Stimulated activated naive CD4-positive, alpha-beta T cell (primary cell): ENCODE data around the gene SNRPA.
"Not testable (repeated sequence)": the region's sequence is repeated elsewhere in the genome, so short reads cannot be mapped to it uniquely, and the experiment has no call there.

Experiments used
- DNase-seq, 6 experiments: peaks; one replicate each; lab custom pipeline; 2025; lab: John Stamatoyannopoulos, UW

The SNRPA gene

DNA sequence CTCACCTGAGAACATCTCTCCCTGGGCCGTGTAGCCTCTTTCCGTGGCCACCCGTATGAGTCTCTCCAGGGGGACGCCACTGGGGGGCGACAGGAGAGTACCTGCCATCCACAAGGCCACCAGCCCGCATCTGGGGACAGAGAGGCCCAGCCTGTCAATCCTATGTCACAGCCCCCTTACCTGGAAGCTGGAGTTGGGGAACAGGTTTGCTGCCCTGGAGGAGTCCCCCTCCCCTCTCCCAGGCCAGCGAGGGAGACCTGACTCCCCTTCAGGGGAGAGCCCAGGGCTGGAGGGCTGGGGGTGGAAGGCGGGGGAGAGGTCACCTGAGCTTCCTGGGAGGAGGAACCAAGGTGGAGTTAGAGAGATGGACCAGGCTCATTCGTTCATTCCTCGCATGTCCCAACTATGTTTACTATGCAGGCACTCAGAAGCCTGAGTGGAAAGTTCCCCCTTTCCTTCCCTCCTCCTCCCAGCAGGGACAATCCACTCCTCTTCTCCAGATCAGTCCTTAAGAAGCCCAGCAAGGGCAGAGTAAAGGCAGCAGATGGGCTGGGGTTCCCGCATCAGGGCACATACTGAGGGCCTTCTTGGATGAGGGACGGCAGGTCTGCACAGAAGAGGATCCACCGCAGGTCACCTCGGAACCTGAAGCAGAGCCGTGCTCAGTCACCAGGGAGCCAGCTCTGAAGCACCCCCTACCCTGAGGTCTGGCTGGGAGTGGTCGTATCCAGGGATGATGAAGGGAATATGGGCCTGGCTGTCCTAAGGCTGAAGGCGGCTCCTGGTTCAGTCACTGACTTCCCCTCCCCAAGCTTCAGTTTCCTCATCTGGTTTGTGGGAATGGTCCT is 6.2 kb upstream of the SNRPA start:
- DNase-seq = no peak

DNA sequence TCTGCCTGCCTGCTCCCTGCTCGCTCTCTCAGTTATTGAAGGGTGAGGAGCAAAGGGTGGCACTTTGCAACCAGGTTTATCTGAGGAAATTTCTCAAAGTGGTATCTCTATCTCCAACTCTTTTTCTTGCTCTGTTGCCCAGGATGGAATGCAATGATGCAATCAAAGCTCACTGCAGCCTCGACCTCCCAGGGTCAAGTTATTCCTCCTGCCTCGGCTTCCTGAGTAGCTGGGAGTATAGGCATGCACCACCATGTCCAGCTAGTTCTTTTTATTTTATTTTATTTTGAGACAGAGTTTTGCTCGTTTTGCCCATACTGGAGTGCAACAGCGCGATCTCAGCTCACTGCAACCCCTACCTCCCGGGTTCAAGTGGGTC is 5.6 kb upstream of the SNRPA start:
- no peak for DNase-seq

DNA sequence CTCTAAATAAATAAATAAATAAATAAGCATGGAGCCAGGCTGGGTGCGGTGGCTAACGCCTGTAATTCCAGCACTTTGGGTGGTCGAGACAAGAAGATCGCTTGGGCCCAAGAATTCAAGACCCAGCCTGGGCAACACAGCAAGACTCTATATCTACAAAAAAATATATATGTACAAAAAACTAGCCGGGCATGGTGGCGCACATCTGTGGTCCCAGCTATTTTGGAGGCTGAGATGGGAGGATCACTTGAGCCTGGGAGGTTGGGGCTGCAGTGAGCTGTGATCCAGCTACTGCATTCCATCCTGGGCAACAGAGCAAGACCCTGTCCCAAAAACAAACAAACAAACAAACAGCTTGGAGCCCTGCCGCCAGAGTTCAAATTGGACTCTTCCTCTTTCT is 3.5 kb upstream of the SNRPA start:
- no peak for DNase-seq

DNA sequence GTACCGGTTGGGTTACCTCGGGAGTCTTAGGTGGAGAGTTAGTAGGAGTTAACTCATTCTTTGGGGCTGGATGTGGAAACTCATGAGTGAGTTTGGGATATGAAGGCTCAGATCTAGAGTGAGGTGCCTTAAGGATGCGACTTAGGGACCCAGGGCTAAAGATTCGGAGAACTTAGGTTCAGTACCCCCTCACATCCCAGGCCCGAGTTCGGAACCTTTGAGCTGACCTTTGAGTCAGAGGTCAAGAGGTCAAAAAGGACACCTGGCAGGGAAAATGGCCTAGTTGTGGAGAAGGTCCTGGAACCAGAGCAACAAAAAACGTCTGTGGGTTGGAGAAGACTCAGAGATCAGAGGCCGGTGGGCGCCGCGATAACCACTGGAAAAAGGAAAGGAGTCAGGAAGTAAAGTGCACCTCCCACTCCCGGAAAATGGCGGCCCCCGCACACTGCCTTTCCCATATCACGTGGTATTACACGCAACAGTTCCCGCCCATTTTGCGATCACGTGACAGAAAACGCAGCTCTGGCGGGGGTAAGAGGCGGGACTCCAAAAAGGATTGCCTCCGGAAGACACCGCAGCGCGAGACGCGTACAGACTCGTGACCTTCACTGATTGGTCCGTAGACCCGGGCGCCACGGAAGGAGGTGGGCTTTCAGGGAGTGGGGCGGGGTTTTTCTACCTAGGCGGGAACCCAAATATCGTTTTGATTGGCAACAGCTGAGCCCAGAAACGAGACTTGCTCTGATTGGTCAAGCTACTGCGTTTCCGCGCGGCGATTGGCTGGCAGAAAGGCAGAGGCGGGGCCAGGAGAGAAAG is 737 bp upstream of the SNRPA start, which contains the start of gene ACTMAP:
ACTMAP (minus strand) TSS at position 420 of the 816 bp plus-strand sequence. CDS start 674 bp downstream, outside the sequence.
- DNase-seq = peak in 5 of 6 experiments; percentile 99 to 100 (median 100)

DNA sequence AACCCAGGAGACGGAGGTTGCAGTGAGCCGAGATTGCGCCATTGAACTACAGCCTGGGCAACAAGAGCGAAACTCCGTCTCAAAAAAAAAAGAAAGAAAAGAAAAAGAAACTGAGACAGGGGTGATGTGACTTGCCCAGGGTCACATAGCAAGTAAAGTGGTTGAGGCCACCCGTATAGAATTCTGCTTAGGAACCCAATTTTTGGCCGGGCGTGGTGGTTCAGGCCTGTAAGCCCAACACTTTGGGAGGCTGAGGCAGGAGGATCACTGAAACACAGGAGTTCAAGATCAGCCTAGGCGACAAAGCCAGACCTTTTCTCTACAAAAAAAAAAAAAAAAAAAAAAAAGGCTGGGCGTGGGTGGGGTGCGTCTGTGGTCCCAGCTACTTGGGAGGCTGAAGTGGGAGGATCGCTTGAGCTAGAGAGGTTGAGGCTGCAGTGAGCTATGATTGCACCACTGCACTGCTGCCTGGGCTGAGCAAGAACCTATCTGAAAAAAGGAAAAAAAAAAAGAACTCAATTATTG is 1.3 kb downstream of the SNRPA start:
- DNase-seq = no peak

DNA sequence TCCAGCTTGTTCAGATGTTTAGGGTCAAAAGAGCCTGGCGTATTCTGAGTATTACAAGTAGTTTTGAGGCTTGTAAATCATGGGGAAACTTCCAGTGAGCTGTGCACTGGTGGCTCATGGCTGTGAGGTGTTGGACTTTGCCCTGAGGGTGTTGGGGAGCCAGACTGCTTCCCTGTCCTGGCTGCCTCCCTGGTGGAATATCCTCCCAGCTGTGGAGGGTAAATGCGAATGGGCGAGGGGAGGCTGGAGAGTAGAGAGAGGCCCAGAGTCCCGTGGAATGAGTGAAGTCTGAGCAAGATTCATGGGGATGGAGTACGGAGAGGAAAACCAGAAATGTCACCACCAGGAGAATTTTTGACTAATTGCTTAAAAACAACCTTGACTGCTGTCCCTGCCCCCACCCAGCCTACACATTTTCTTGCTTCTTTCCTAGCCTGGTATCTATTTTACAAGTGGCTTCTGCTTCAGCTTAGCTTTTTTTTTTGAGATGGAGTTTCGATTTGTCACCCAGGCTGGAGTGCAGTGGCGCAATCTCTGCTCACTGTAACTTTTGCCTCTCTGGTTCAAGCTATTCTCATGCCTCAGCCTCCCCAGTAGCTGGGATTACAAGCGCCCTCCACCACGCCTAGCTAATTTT is 3.7 kb downstream of the SNRPA start:
- no peak for DNase-seq

DNA sequence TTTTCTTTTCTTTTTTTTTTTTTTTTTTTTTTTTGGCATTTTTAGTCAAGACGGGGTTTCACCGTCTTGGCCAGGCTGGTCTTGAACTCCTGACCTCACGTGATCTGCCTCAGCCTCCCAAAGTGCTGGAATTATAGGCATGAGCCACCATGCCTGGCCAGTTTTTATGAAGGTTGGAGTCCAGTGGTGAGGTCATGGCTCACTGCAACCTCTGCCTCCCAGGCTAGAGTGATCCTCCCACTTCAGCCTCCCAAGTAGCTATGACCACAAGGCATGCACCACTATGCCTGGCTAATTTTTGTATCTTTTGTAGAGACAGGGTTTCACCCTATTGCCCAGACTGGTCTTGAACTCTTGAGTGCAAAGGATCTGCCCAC is 4.2 kb downstream of the SNRPA start:
- no peak for DNase-seq

DNA sequence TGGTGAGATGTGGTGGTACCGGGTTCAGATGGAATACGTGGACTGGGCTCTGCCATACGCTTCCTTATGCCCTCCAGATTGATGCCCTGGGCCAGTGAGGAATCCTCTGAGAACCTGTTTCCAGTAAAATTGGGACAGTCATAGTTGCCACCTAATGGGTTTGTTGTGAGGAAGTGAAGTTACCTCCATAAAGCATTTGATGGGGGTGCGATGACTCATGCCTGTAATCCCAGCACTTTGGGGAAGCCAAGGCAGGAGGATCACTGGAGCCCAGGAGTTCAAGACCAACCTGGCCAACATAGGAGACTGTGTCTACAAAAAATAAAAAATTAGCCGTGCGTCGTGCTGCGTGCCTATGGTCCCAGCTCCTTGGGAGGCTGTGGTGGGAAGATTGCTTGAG is 4.8 kb downstream of the SNRPA start:
- DNase-seq = no peak

DNA sequence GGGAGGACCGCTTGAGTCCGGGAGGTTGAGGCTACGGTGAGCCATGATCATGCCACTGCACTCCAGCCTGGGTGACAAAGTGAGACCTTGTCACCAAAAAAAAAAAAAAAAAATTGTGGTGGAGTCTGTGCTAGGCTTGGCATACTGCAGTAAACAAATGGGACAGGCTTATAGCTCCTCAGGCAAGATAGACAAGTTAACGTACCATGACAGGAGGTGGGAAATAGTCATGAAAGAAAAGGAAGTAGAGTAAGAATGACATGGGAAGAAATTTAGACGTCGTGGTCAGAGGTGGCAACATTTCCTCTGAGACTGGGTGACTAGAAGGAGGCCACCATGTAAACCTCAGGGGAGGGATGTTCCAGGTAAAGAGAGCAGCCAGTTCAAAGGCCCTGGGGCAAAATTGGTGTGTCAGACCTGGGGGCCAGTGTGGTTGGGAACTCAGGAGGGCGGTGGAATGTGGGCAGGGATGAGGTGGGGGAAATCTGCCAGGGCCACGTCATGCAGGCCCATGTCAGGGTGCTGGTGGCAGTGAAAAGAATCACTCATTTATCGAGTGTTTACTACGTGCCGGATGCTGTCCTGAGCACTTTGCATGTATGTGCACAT is 5.6 kb downstream of the SNRPA start:
- no peak for DNase-seq

DNA sequence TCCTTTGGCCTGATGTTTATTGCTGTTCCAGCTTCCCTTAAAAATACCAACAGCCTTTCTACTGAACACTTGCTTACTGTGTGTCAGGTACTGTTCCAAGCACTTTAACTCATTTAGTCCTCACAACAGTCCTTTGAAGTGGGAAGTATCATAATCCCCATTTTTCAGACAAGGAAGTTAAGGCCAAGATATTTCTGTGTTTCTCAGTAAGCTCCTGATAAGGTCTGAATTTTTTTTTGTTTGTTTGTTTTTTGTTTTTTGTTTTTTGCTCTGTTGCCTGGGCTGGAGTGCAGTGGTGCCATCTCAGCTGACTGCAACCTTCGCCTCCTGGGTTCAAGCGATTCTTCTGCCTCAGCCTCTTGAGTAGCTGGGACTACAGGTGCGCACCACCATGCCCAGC is 7.5 kb downstream of the SNRPA start:
- no peak for DNase-seq

DNA sequence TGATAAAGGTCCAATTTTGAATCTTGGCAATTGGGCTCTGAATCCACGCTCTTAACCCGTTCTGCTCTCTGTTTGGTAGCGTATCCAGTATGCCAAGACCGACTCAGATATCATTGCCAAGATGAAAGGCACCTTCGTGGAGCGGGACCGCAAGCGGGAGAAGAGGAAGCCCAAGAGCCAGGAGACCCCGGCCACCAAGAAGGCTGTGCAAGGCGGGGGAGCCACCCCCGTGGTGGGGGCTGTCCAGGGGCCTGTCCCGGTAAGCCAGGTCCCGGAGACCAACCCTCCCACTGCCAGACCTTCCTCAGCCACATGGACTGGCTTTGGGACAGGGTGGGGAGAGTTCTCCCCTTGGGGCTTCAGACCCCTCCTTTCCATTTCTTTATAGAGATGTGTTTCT is 8.3 kb downstream of the SNRPA start:
- no peak for DNase-seq

DNA sequence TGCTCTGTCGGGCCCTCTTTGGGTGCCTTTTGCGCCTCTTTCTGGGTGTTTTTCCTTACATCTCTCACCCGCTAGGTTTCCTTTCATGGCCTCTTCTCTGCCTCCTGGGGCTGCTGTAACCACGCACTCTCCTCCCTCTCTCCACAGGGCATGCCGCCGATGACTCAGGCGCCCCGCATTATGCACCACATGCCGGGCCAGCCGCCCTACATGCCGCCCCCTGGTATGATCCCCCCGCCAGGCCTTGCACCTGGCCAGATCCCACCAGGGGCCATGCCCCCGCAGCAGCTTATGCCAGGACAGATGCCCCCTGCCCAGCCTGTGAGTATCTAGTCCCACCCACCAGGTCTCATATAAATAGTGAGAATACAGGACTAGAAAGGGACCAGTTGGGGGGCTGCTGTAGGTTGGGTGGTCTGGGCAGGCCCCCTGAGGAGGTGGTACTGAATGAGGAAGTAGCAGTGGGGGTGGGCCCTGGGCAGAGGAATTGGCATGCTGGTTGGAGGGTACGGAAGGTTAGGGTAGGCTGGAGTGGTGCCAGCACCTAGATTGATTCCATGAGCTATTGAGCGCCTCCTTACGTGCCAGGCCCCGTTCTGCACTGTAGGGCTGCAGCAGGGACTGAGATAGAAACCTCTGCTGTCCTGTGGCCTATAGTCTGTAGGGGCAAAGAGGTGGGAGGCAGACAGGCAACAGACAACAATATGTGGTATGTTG is 11.9 kb downstream of the SNRPA start:
- no peak for DNase-seq

DNA sequence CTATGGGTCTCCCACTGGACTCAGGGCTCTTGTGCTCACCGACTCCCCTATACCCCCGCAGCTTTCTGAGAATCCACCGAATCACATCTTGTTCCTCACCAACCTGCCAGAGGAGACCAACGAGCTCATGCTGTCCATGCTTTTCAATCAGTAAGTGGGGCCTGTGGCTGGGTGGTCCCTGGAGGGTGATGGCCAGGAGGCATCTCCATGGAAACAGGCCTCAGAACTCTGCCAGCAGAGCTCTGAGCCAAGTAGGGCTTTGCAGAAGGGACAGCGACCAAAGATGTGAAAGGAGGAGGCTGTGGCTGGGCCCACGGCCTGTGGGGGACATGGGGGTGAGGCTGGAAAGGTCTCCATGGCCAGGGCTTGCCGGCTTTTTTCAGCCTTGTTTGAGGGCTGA is 12.5 kb downstream of the SNRPA start:
- no peak for DNase-seq

DNA sequence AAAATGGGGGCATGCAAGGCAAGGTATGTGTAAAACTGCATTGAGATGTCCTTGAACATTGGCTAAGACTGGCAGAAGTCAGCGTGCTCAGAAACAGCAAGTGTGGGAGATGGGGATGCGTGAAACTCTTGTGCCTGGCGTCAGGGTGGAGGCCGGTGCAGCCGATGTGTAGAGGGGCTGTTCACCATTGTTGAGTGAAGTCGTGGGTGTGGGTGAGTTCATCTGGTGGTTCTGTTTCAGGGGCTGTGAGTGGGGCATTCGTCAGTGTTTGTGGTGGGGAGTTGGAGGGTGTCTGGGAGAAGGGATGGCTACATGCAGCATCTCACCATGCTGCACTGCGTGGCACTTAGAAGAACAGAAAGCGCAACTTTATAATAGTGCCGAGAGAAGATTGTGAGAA is 13.0 kb downstream of the SNRPA start:
- DNase-seq = no peak

DNA sequence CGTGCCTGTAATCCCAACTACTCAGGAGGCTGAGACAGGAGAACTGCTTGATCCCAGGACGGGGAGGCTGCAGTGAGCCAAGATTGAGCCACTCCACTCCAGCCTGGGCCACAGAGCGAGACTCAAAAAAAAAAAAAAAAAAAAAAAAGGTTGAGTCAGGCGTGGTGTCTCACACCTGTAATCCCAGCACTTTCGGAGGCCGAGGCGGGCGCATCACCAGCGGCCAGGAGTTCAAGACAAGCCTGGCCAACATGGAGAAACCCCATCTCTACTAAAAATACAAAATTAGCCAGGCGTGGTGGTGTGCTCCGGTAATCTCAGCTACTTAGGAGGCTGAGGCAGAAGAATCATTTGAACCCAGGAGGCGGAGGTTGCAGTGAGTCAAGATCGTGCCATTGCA is 15.4 kb downstream of the SNRPA start:
- not testable (repeated sequence) for DNase-seq

DNA sequence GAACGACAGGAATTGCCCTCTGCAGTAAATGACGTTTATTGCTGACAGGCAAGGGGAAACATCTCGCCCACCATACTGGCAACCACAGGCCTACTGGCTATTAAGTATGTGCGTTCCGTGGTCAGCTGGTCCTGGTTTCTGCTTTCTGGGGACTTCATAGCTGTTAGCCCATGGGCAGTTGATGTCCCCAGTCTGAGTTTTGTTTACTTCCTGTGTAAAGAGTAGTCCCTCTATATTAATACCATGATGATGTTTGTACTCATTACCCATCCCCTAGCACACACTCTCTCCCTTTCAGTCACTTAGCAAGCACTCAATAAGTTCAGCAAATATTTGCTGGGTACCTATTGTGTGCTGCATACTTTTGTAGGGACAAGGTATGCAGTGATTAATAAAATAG is 17.9 kb downstream of the SNRPA start:
- DNase-seq = no peak

DNA sequence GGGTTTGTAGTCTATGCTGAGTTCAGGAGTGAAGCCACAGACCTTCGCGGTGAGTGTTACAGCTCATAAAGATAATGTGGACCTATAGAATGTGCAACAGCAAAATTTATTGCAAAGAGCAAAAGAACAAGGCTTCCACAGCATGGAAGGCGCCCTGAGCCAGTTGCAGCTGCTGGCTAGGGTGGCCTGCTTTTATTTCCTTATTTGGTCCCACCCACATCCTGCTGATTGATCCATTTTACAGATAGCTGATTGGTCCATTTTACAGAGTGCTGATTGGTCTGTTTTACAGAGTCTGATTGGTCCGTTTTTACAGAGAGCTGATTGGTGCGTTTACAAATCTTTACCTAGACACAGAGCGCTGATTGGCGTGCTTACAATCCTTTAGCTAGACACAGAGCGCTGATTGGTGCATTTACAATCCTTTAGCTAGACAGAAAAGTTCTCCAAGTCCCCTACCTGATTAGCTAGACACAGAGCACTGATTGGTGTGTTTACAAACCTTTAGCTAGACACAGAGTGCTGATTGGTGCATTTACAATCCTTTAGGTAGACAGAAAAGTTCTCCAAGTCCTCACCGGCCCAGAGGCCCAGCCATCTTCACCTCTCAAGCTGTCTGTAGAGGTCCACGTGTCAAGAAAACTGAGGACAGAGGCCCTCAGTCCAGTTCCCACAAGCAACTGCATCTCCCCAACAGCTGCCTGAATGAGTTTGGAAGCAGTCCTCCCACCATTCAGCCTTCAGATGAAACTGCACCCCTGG is 20.3 kb downstream of the SNRPA start:
- peak in 2 of 6 experiments; percentile 26 to 29 for DNase-seq

DNA sequence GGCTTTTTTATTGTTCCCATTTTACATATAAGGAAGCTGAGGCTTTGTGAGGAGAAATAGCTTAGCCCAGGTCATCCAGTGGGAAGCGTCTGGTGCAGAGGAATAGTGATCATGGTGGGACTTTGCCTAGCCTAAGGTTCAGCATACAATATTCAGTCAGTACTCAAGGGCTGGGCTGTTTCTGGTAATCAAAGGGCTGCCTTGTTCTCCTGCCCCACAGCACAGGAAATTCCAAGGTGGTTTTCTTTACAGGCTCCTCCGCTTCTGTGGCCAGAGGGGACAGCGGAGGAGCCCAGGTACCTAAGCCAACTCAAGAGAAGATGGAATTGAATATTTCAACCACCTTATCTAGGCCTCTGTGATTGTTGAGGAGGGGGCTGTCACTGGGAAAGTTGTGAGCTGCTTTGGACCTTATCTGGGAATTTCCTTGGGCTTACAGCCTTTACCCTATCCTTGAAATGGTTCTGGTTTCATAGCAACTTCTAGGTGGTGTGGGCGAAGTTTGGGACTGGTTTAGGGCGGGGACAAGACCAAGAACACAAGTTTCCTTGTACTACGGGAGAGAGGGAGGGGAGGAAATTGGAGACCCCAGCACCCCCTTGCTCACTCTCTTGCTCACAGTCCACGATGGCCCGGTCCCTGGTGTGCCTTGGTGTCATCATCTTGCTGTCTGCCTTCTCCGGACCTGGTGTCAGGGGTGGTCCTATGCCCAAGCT is 24.1 kb downstream of the SNRPA start, which contains the start of gene MIA:
MIA (plus strand) TSS at position 606 of the 716 bp plus-strand sequence; CDS start at position 628, 22 bp downstream.
- no peak for DNase-seq

DNA sequence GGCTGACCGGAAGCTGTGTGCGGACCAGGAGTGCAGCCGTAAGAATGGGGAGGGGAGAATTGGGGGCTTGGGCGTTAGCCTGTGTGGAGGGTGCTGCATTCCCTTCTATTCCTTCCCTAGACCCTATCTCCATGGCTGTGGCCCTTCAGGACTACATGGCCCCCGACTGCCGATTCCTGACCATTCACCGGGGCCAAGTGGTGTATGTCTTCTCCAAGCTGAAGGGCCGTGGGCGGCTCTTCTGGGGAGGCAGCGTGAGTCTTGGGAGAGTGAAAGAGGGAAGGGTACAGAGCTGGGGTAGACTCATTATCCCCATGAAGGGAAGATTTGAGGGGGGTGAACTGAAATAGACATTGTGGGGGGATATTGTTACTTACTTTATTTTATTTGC is 24.6 kb downstream of the SNRPA start:
- no peak for DNase-seq

DNA sequence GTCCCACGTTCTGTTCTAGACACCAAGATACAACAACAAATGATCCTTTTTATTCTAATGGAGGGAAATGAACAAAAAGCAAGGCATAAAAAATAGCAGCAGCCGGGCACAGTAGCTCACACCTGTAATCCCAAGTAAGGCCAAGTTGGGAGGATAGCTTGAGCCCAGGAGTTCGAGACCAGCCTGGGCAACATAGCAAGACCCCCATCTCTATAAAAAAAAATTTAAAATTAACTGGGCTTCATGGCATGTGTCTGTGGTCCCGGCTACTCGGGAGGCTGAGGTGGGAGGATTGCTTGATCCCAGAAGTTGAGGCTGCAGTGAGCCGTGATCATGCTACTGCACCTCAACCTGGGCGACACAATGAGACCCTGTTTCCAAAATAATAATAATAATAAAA is 25.4 kb downstream of the SNRPA start:
- DNase-seq = no peak
